CD4-positive, alpha-beta memory T cell (primary cell): ENCODE results near the gene ATXN7. TPM values are rescaled to one million over a fixed set of nuclear protein-coding genes. Genes with fewer than 3 reads are reported as not detected.
A peak's percentile ranks its signal among the peaks of the same experiment; 100 is the strongest.

ENCODE experiments used
- CTCF ChIA-PET: fragments of 350-600 bp; sonication (Branson Sonifier 250); formaldehyde crosslinking; loops from one replicate; lab custom pipeline; 2021; ENCODE audit warnings: inconsistent platforms; ENCODE audit not compliant: partially characterized antibody; lab: Charles Lee
- POLR2A ChIA-PET: fragments of 350-600 bp; sonication (Branson Sonifier 250); formaldehyde crosslinking; loops from one replicate; lab custom pipeline; 2021; ENCODE audit not compliant: partially characterized antibody; lab: Charles Lee
- DNase-seq, 5 donors: peaks; one replicate each; pipeline versions ENCODE4 v3.0.0 to v3.0.0-alpha.2; 2020 to 2022; ENCODE audit warnings: mixed read lengths in 1 of 5
- H3K27ac ChIP-seq: one replicate; pipeline ENCODE4 v1.7.0; 2013; ENCODE audit warnings: low read depth, low read length
- H3K27me3 ChIP-seq: 2 replicates; pipeline ENCODE4 v1.7.0; 2013; ENCODE audit warnings: mild to moderate bottlenecking, low read length, moderate library complexity; ENCODE audit not compliant: insufficient read depth
- H3K36me3 ChIP-seq: 2 replicates; pipeline ENCODE4 v1.7.0; 2013; ENCODE audit warnings: mild to moderate bottlenecking, low read length, moderate library complexity; ENCODE audit not compliant: insufficient read depth
- H3K4me1 ChIP-seq: 2 replicates; pipeline ENCODE4 v1.7.0; 2013; ENCODE audit warnings: mild to moderate bottlenecking, low read length, moderate library complexity; ENCODE audit not compliant: insufficient read depth
- H3K4me3 ChIP-seq, 2 donors: one replicate each; pipeline ENCODE4 v1.7.0; 2013; ENCODE audit warnings: low read length in 2 of 2, mild to moderate bottlenecking in 1 of 2
- H3K9me3 ChIP-seq, 2 donors: one replicate each; pipeline ENCODE4 v1.7.0; 2013; ENCODE audit warnings: low read length in 2 of 2, control low read depth in 1 of 2; ENCODE audit not compliant: control insufficient read depth in 1 of 2
- H3K27ac Mint-ChIP-seq, 7 donors: one replicate each; pipeline ENCODE4 v1.8.0; 2020 to 2021; ENCODE audit warnings: mixed read lengths in 7 of 7, mild to moderate bottlenecking in 6 of 7, inconsistent platforms in 3 of 7, moderate library complexity in 3 of 7
- H3K27me3 Mint-ChIP-seq, 2 donors: one replicate each; pipeline ENCODE4 v1.8.0; 2020 to 2021; ENCODE audit warnings: mixed read lengths in 2 of 2
- H3K36me3 Mint-ChIP-seq, 2 donors: one replicate each; pipeline ENCODE4 v1.8.0; 2020 to 2021; ENCODE audit warnings: mixed read lengths in 2 of 2, inconsistent platforms in 1 of 2, mild to moderate bottlenecking in 1 of 2
- H3K4me1 Mint-ChIP-seq, 4 donors: one replicate each; pipeline ENCODE4 v1.8.0; 2020 to 2021; ENCODE audit warnings: mixed read lengths in 4 of 4, mild to moderate bottlenecking in 1 of 4
- H3K4me3 Mint-ChIP-seq, 8 donors: one replicate each; pipeline ENCODE4 v1.8.0; 2020 to 2021; ENCODE audit warnings: mixed read lengths in 8 of 8, mild to moderate bottlenecking in 7 of 8, moderate library complexity in 6 of 8, inconsistent platforms in 3 of 8
- H3K9me3 Mint-ChIP-seq, 8 donors: one replicate each; pipeline ENCODE4 v1.8.0; 2020 to 2021; ENCODE audit warnings: mixed read lengths in 8 of 8, mild to moderate bottlenecking in 5 of 8, inconsistent platforms in 3 of 8, moderate library complexity in 1 of 8
- intact Hi-C: fragments of 100-400 bp; cut with micrococcal nuclease; formaldehyde crosslinking; loops from one replicate; pipeline ENCODE4 v1.15.1; 2023
- polyA plus RNA-seq, 2 donors: library from polyadenylated mRNA; unstranded; fragments of 300-500 nt; fragmentation: Illumina TruSeq; gene quantifications; one replicate each; pipeline ENCODE4 v1.2.3, GENCODE V29; 2021
- total RNA-seq, 2 experiments: library from RNA; stranded (reverse); gene quantifications; one replicate each; pipeline ENCODE4 v1.2.3, GENCODE V29; 2021

Gene ATXN7
- total and polyA plus RNA-seq, 4 experiments from 2014 or later, result 13.4 to 160 (median 89.2) TPM

GRCh38 chr3:63933459-63933858 is 69.8 kb downstream of the ATXN7 start:
- Mint-ChIP-seq H3K27ac (peak overlapping the region in 6 of 7 donors; percentile 73 to 90 (median 82)), H3K4me3 (peak overlapping the region in 4 of 8 donors; percentile 1 to 69 (median 56)), H3K4me1 (peaks cover 61 to 89% (median 71%) of the 10 kb centered on the region in 4 donors), H3K9me3 (no peaks in the 10 kb centered on the region), H3K27me3 (no peaks in the 10 kb centered on the region), H3K36me3 (peaks cover 0 to 5% of the 10 kb centered on the region in 2 donors)
- no peak overlapping the region for H3K4me3 ChIP-seq
- intact Hi-C loops, result no loop called here
- H3K27ac ChIP-seq, result no peak overlapping the region
- no peaks in the 10 kb centered on the region for H3K27me3 ChIP-seq
- ChIA-PET POLR2A (no interaction called here), CTCF (interaction anchor here (1.5 to 1.6 kb wide), 2 partner anchors 28 to 90 kb away, joined by 4 to 6 read pairs; partner anchors contain the start of gene PSMD6)
- no peaks in the 10 kb centered on the region for H3K36me3 ChIP-seq
- DNase-seq, result no peak
- H3K9me3 ChIP-seq, result no peaks in the 10 kb centered on the region
- H3K4me1 ChIP-seq, result peaks cover 68% of the 10 kb centered on the region

- intact Hi-C loops, result no loop called here
- H3K27me3 Mint-ChIP-seq, result no peaks in the 10 kb centered on the region
- no peaks in the 10 kb centered on the region for H3K9me3 Mint-ChIP-seq
- Histone ChIP-seq H3K9me3 (no peaks in the 10 kb centered on the region), H3K27me3 (no peaks in the 10 kb centered on the region), H3K4me3 (no peak overlapping the region), H3K27ac (peak overlapping the region; percentile 30), H3K4me1 (peaks cover 69% of the 10 kb centered on the region), H3K36me3 (no peaks in the 10 kb centered on the region)
- POLR2A ChIA-PET, result no interaction called here
- peaks cover 60 to 89% (median 71%) of the 10 kb centered on the region in 4 donors for H3K4me1 Mint-ChIP-seq
- H3K27ac Mint-ChIP-seq, result peak overlapping the region; percentile 27 to 91 (median 81)
- CTCF ChIA-PET, result interaction anchor here (1.0 to 1.6 kb wide), 3 partner anchors 27 to 117 kb away, joined by 3 to 6 read pairs (median 4); partner anchors contain the start of gene PSMD6
- DNase-seq, result peak; percentile 43 to 62 (median 51)
- no peaks in the 10 kb centered on the region for H3K36me3 Mint-ChIP-seq
- peak overlapping the region in 7 of 8 donors; percentile 34 to 71 (median 62) for H3K4me3 Mint-ChIP-seq
These were observed 70.6 kb downstream of the ATXN7 start for GRCh38 chr3:63934041-63934866.

DNA sequence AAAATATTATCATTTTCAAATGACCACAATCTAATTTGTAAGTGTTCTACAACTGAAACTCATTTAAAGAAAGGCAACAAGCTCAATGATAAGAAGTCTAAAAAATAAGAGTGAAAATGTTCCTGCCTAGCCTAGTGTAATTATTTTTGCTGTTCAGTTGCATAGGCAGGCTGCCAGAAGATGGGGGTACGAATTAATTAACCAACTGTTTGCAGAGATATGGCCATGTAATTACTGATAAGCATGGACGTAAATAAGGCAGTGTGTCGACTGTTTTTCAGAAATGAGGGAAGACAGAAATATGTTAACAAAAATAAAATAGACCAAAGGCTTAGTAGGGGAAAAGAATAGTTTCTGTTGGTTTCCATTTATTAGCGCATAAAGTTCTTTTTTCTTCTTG is 73.3 kb downstream of the ATXN7 start:
- ChIA-PET CTCF (interaction anchor here (1.0 kb wide), 1 partner anchor 13 kb away, joined by 3 read pairs; no protein-coding TSS in a partner anchor), POLR2A (interaction anchor here (1.6 kb wide), 1 partner anchor 25 kb away, joined by 5 read pairs; the partner anchor contains the start of gene SCAANT1)
- H3K9me3 Mint-ChIP-seq, result no peaks in the 10 kb centered on the region
- no peaks in the 10 kb centered on the region for H3K9me3 ChIP-seq
- intact Hi-C loops, result no loop called here
- H3K4me1 ChIP-seq, result peaks cover 59% of the 10 kb centered on the region
- peak overlapping the region in 3 of 7 donors; percentile 0 to 53 (median 47) for H3K27ac Mint-ChIP-seq
- H3K4me1 Mint-ChIP-seq, result peaks cover 53 to 94% (median 67%) of the 10 kb centered on the region in 4 donors
- no peaks in the 10 kb centered on the region for H3K27me3 ChIP-seq
- H3K27me3 Mint-ChIP-seq, result no peaks in the 10 kb centered on the region
- H3K4me3 ChIP-seq, result no peak overlapping the region
- H3K4me3 Mint-ChIP-seq, result no peak overlapping the region
- H3K27ac ChIP-seq, result no peak overlapping the region
- no peaks in the 10 kb centered on the region for H3K36me3 ChIP-seq
- DNase-seq, result no peak
- H3K36me3 Mint-ChIP-seq, result peaks cover 2% of the 10 kb centered on the region in 2 donors

DNA sequence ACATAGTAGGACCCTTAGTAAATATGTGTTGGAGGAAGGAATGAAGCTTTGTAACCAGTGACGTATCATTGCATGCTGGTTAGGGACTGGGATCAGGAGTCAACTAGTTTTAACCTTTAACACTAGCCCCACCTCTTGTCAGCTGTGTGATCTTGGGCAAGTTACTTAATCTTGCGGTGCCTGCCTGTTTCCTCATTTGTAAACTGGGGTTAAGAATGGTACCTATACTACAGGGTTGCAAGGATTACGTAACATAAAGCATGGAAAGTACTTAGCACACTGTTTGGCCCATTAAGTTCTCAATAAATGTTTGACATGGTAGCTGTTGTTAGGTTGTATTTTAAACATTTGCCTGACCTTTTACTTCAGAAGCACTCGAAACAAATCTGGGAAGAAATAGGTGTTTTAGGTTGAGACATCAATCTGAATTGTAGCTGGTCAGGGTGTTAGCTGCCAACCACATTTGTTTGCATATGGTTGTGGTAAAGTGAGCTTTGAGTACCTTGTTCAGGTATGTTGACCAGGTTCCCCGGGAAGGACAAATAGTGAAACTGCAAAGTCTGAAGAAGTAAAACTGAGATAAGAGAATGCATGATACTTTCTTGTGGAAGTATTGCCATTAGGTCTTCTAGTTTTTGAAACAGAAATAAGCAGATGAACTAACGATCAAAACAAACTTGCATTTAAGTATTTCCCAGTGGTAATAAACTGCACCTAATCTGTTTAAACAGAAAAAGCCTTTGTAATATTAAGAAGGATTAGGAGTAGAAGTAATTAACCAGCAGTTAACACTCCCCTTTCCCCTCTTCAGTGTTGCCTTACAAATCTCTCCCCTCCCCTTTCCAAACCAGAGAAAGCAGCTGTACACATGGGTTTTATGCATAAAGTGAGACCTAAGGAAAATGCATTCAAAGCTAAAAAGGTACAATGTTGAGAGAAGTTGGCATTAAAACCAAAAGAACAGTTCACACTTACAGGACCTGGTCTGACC is 74.3 kb downstream of the ATXN7 start:
- peak overlapping the region; percentile 0 to 73 (median 50) for H3K27ac Mint-ChIP-seq
- DNase-seq, result peak in 1 of 5 donors; percentile 18
- H3K27ac ChIP-seq, result no peak overlapping the region
- H3K4me3 Mint-ChIP-seq, result peak overlapping the region in 2 of 8 donors; percentile 3 to 15
- peaks cover 49 to 94% (median 62%) of the 10 kb centered on the region in 4 donors for H3K4me1 Mint-ChIP-seq
- intact Hi-C loops, result no loop called here
- no peaks in the 10 kb centered on the region for H3K27me3 ChIP-seq
- H3K27me3 Mint-ChIP-seq, result no peaks in the 10 kb centered on the region
- no peak overlapping the region for H3K4me3 ChIP-seq
- H3K4me1 ChIP-seq, result peaks cover 50% of the 10 kb centered on the region
- H3K9me3 ChIP-seq, result no peaks in the 10 kb centered on the region
- H3K36me3 Mint-ChIP-seq, result peaks cover 3 to 4% of the 10 kb centered on the region in 2 donors
- ChIA-PET POLR2A (interaction anchor here (0.6 to 1.6 kb wide), 3 partner anchors 9 to 75 kb away, joined by 3 to 5 read pairs (median 4); partner anchors contain the start of genes ATXN7, SCAANT1 and THOC7), CTCF (interaction anchor here (0.8 to 1.8 kb wide), 4 partner anchors 10 to 86 kb away, joined by 3 to 7 read pairs (median 4); no protein-coding TSS in a partner anchor)
- no peaks in the 10 kb centered on the region for H3K9me3 Mint-ChIP-seq
- no peaks in the 10 kb centered on the region for H3K36me3 ChIP-seq

DNA sequence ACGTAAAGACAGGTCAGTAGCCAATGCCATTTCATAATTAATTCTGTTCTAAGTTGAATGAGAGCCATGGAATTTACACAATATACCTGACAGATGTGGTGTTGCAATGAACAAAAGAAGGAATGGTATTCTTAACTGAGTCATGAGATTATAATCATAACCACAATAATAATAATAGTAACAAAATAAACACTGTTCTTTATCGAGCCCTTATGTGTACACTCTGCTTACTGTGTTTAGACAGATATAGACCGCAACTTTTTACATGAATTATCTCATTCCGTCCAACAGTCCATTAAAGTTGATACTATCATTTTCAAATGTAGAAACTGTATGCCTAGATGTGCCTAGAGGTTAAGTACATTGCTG is 76.7 kb downstream of the ATXN7 start:
- Histone ChIP-seq H3K9me3 (no peaks in the 10 kb centered on the region), H3K4me1 (peaks cover 26% of the 10 kb centered on the region), H3K4me3 (no peak overlapping the region), H3K27ac (no peak overlapping the region), H3K27me3 (no peaks in the 10 kb centered on the region), H3K36me3 (no peaks in the 10 kb centered on the region)
- H3K27me3 Mint-ChIP-seq, result no peaks in the 10 kb centered on the region
- no peak overlapping the region for H3K4me3 Mint-ChIP-seq
- no peak overlapping the region for H3K27ac Mint-ChIP-seq
- ChIA-PET CTCF (interaction anchor here (1.3 kb wide), 1 partner anchor 53 kb away, joined by 3 read pairs; no protein-coding TSS in a partner anchor), POLR2A (no interaction called here)
- intact Hi-C loops, result no loop called here
- H3K9me3 Mint-ChIP-seq, result no peaks in the 10 kb centered on the region
- no peak for DNase-seq
- H3K4me1 Mint-ChIP-seq, result peaks cover 38 to 90% (median 53%) of the 10 kb centered on the region in 4 donors
- H3K36me3 Mint-ChIP-seq, result peaks cover 8 to 14% of the 10 kb centered on the region in 2 donors

DNA sequence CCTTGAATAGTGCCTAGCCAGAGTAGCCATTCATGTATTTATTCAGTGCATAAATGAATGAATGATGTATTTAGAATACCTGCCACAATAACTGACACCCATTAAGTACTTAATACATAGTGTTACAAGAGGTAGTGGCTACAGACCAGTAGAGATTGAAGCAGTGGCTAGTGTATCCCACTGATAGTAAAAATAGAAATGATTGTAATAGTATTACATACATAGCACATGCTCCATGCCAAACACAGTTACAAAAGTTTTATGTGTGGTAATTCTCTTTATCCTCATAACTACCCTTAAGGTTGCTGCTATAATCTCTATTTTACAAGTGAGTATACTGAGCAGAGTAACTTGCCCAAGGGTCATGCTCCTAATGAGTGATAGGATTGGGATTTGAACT is 78.9 kb downstream of the ATXN7 start:
- CTCF ChIA-PET, result no interaction called here
- Histone ChIP-seq H3K4me1 (peaks cover 24% of the 10 kb centered on the region), H3K27me3 (no peaks in the 10 kb centered on the region), H3K4me3 (no peak overlapping the region), H3K27ac (no peak overlapping the region), H3K36me3 (no peaks in the 10 kb centered on the region), H3K9me3 (no peaks in the 10 kb centered on the region)
- no peaks in the 10 kb centered on the region for H3K27me3 Mint-ChIP-seq
- H3K9me3 Mint-ChIP-seq, result peaks cover 0 to 2% (median 0%) of the 10 kb centered on the region in 8 donors
- no peak overlapping the region for H3K4me3 Mint-ChIP-seq
- H3K36me3 Mint-ChIP-seq, result peaks cover 15 to 18% of the 10 kb centered on the region in 2 donors
- POLR2A ChIA-PET, result interaction anchor here (0.8 kb wide), 1 partner anchor 38 kb away, joined by 3 read pairs; no protein-coding TSS in a partner anchor
- no peak for DNase-seq
- H3K27ac Mint-ChIP-seq, result peak overlapping the region in 1 of 7 donors; percentile 16
- intact Hi-C loops, result no loop called here
- peaks cover 43 to 88% (median 59%) of the 10 kb centered on the region in 4 donors for H3K4me1 Mint-ChIP-seq
